HUES48 (cell line): Measurements from ENCODE around the gene HUWE1.
"Not testable (repeated sequence)": the region's sequence is repeated elsewhere in the genome, so short reads cannot be mapped to it uniquely, and the experiment has no call there.

ENCODE experiments used
- H3K27ac ChIP-seq: one replicate; pipeline ENCODE4 v1.7.0; 2013; ENCODE audit warnings: low read depth, low read length, inconsistent platforms
- H3K27me3 ChIP-seq: 2 replicates; pipeline ENCODE4 v1.6.1; 2013; ENCODE audit warnings: mild to moderate bottlenecking, low read length; ENCODE audit not compliant: control insufficient read depth, insufficient read depth
- H3K36me3 ChIP-seq: 2 replicates; pipeline ENCODE4 v1.6.1; 2013; ENCODE audit warnings: low read length; ENCODE audit not compliant: control insufficient read depth, insufficient read depth
- H3K4me1 ChIP-seq: 2 replicates; pipeline ENCODE4 v1.6.1; 2013; ENCODE audit warnings: mild to moderate bottlenecking, low read length; ENCODE audit not compliant: control insufficient read depth, insufficient read depth
- H3K4me3 ChIP-seq: 2 replicates; pipeline ENCODE4 v1.5.1; 2013; ENCODE audit warnings: mild to moderate bottlenecking, low read depth, low read length
- H3K9ac ChIP-seq: 2 replicates; pipeline ENCODE4 v1.6.1; 2013; ENCODE audit warnings: mild to moderate bottlenecking, low read depth, low read length, moderate library complexity
- H3K9me3 ChIP-seq: 2 replicates; pipeline ENCODE4 v1.6.1; 2013; ENCODE audit warnings: low read length; ENCODE audit not compliant: control insufficient read depth, insufficient read depth

HUWE1 gene

DNA sequence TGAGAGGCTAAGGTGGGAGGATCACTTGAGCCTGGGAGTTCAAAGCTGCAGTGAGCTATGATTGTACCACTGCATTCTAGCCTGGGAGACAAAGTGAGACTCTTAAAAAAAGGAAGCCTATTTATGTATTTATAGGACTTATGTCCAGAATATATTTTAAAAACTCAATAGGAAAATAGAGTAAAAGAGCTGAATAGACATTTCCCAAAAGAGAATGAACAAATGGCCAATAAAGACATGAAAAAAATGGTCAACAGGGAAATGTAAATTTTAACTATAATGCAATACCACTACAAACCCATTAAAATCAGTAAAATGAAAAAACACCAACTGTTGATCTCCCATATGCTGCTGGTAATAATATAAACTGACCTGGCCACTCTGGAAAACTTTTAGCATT lies 115.0 kb downstream of the HUWE1 start:
- H3K36me3 ChIP-seq: peaks cover 100% of the 10 kb centered on the region
- H3K9me3 ChIP-seq: peaks cover 58% of the 10 kb centered on the region
- no peak overlapping the region for H3K9ac ChIP-seq
- H3K27ac ChIP-seq: no peak overlapping the region
- no peaks in the 10 kb centered on the region for H3K27me3 ChIP-seq
- H3K4me1 ChIP-seq: no peaks in the 10 kb centered on the region
- no peak overlapping the region for H3K4me3 ChIP-seq

GRCh38 chrX:53563324-53563723 lies 123.2 kb downstream of the HUWE1 start:
- Histone ChIP-seq H3K9me3 (peaks cover 51% of the 10 kb centered on the region), H3K9ac (no peak overlapping the region), H3K27ac (no peak overlapping the region), H3K4me3 (no peak overlapping the region), H3K27me3 (no peaks in the 10 kb centered on the region), H3K36me3 (peaks cover 98% of the 10 kb centered on the region), H3K4me1 (no peaks in the 10 kb centered on the region)

- Histone ChIP-seq H3K9me3 (peaks cover 65% of the 10 kb centered on the region), H3K27me3 (no peaks in the 10 kb centered on the region)
Measured at GRCh38 chrX:53561912-53562311, 124.6 kb downstream of the HUWE1 start.

GRCh38 chrX:53558646-53559045 lies 127.9 kb downstream of the HUWE1 start:
- Histone ChIP-seq H3K4me1 (no peaks in the 10 kb centered on the region), H3K9ac (no peak overlapping the region), H3K9me3 (peaks cover 59% of the 10 kb centered on the region), H3K4me3 (no peak overlapping the region), H3K36me3 (peaks cover 97% of the 10 kb centered on the region), H3K27me3 (no peaks in the 10 kb centered on the region), H3K27ac (no peak overlapping the region)

More at GRCh38 chrX:53561912-53562311, 124.6 kb downstream of the HUWE1 start:
- no peak overlapping the region for H3K9ac ChIP-seq
- H3K4me3 ChIP-seq: no peak overlapping the region
- H3K4me1 ChIP-seq: no peaks in the 10 kb centered on the region
- H3K36me3 ChIP-seq: peaks cover 98% of the 10 kb centered on the region
- H3K27ac ChIP-seq: no peak overlapping the region

DNA sequence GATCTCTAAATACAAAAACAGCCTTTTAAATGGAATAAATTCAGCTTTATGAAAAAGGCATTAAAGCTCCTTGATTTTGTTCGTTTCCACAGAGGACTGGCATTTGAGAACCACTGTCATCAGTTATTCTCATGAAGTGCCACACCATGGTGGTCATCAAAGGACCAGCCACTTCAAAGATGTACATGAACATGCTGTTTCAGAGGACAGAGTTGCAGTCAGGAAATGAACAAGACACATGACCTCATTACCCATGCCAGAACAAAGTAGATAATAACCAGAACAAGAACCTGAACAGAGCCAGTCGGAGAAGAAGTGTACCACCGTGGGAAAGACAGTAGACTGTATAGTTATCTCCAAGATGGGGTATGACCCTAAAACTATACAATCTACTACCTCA lies 129.7 kb downstream of the HUWE1 start:
- Histone ChIP-seq H3K27ac (no peak overlapping the region), H3K36me3 (peaks cover 95% of the 10 kb centered on the region), H3K4me3 (no peak overlapping the region), H3K9me3 (peaks cover 59% of the 10 kb centered on the region), H3K27me3 (no peaks in the 10 kb centered on the region), H3K9ac (no peak overlapping the region), H3K4me1 (no peaks in the 10 kb centered on the region)

DNA sequence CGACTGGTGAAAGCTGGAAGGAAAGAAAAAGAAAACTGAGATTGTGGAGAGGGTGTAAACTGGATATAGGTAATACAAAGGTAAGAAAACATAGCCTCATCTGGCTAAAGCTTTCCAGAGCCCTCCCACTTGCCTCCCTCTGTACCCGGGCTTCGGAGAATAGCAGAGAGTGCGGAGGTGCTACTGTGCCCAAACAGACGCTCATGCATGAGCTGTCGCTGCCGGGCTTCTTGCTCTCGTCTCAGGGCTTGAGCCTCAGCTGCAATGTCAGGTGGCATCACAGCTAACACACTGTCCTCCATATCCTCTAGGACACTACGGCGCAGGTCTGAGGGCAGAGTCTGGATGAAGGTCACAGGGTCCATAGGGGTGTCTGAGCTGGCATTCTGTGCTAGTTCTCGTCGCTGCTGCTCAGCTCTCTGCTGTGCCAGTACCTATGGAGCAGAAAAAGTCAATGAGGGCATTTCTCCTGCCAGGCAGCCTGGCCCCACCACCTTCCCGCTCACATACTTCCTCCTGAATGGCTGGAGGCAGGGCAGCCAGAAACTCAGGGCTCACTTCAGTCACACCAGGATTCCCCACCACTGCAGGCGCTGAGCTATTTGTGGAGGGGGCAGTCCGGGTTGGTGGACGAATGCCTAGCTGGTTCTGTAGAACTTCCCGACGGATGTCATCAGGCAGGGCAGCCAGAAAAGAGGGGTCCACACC lies 135.6 kb downstream of the HUWE1 start:
- H3K4me3 ChIP-seq: no peak overlapping the region
- H3K36me3 ChIP-seq: peaks cover 95% of the 10 kb centered on the region
- H3K27me3 ChIP-seq: no peaks in the 10 kb centered on the region
- H3K4me1 ChIP-seq: no peaks in the 10 kb centered on the region
- H3K9me3 ChIP-seq: peaks cover 33% of the 10 kb centered on the region
- H3K9ac ChIP-seq: no peak overlapping the region
- H3K27ac ChIP-seq: no peak overlapping the region

- Histone ChIP-seq H3K4me1 (no peaks in the 10 kb centered on the region), H3K4me3 (no peak overlapping the region), H3K27ac (no peak overlapping the region), H3K9me3 (peaks cover 53% of the 10 kb centered on the region), H3K27me3 (no peaks in the 10 kb centered on the region), H3K9ac (no peak overlapping the region), H3K36me3 (peaks cover 100% of the 10 kb centered on the region)
Measured at GRCh38 chrX:53547668-53548067, 138.9 kb downstream of the HUWE1 start.

DNA sequence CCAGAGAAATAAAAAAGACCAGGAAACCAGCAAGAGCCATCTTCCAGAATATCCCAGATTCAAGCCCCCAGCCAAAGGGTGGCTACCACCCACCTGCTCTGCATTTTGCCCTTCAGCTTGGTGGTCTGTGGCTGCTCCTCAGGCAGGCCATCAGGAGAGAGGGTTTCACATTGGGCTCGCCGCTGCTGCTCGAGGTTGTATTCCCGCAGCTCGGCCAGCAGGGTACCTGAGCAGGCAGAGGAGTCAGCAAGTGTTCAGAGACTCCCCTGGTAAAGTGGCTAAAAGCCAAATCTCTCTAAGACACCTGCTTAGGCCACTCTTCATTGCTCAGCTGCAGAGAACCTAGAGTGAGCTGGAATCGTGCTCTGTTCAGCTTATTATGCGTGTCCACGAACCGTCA lies 141.6 kb downstream of the HUWE1 start:
- Histone ChIP-seq H3K27ac (no peak overlapping the region), H3K9me3 (peaks cover 51% of the 10 kb centered on the region), H3K27me3 (no peaks in the 10 kb centered on the region), H3K9ac (no peak overlapping the region), H3K4me3 (no peak overlapping the region), H3K36me3 (peaks cover 98% of the 10 kb centered on the region), H3K4me1 (no peaks in the 10 kb centered on the region)

GRCh38 chrX:53538781-53539180 lies 147.7 kb downstream of the HUWE1 start:
- H3K27me3 ChIP-seq: no peaks in the 10 kb centered on the region
- H3K27ac ChIP-seq: no peak overlapping the region
- H3K36me3 ChIP-seq: peaks cover 98% of the 10 kb centered on the region

DNA sequence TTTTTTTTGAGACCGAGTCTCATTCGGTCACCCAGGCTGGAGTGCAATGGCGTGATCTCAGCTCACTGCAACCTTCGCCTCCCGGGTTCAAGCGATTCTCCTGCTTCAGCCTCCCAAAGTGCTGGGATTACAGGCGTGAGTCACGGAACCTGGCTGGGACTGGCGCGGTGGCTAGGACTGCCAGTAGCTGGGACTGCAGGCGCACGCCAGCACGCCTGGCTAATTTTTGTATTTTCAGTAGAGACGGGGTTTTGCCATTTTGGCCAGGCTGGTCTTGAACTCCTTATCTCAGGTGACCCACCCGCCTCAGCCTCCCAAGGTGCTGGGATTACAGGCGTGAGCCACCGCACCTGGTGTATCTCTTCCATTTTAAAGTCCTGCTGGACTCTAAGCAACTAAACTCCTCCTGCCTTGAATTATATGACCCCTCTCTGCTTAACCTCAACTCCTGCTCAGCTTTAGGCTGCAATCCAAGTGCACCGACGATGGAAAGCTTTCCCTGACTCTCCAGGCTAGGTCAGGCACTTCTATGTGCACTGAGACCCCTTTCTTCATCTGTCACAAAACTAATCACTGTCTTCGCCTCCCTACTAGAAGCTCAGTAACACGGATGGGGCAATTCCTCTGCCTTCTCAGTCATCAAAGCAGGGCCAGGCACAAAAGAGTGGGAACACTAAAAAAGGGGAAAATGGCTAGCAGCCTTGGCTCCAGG lies 155.1 kb downstream of the HUWE1 start:
- H3K27me3 ChIP-seq, H3K9ac ChIP-seq, H3K27ac ChIP-seq, H3K4me1 ChIP-seq, H3K4me3 ChIP-seq: not testable (repeated sequence)
- Histone ChIP-seq H3K9me3 (peaks cover 48% of the 10 kb centered on the region), H3K36me3 (peaks cover 43% of the 10 kb centered on the region)

More at GRCh38 chrX:53538781-53539180, 147.7 kb downstream of the HUWE1 start:
- no peaks in the 10 kb centered on the region for H3K4me1 ChIP-seq
- H3K9ac ChIP-seq: no peak overlapping the region
- H3K9me3 ChIP-seq: peaks cover 46% of the 10 kb centered on the region
- H3K4me3 ChIP-seq: no peak overlapping the region

DNA sequence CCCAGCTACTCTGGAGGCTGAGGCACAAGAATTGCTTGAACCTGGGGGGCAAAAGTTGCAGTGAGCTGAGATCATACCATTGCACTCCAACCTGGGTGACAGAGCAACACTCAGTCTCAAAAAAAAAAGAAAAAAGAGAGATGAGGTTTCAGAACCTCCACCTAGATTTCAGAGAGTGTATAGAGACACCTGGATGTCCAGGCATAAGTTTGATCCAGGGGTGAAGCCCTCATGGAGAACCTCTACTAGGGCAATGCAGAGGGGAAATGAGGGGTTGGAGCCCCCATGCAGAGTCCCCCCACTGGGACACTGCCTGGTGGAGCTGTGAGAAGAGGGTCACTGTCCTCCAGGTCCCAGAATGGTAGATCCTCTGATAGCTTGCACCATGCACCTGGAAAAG lies 159.5 kb downstream of the HUWE1 start:
- no peak overlapping the region for H3K4me3 ChIP-seq
- peaks cover 42% of the 10 kb centered on the region for H3K9me3 ChIP-seq
- no peak overlapping the region for H3K9ac ChIP-seq
- H3K36me3 ChIP-seq: no peaks in the 10 kb centered on the region
- H3K4me1 ChIP-seq: no peaks in the 10 kb centered on the region
- no peak overlapping the region for H3K27ac ChIP-seq
- no peaks in the 10 kb centered on the region for H3K27me3 ChIP-seq
